WTC11 (cell line): ENCODE data around the gene WDR82. TPM values are rescaled to one million over a fixed set of nuclear protein-coding genes. Genes with fewer than 3 reads are reported as not detected.
"Not testable (repeated sequence)": the region's sequence is repeated elsewhere in the genome, so short reads cannot be mapped to it uniquely, and the experiment has no call there.

Source experiments
- ATAC-seq: fragments of 200-7000 bp; cut with Tn5 transposase; 2 replicates; pipeline ENCODE4 v1.10.0; 2021; ENCODE audit warnings: mild to moderate bottlenecking, moderate library complexity
- CTCF ChIA-PET: fragments of 300-600 bp; sonication (Branson Sonifier 250); formaldehyde crosslinking; loops from one replicate; lab custom pipeline; 2021; ENCODE audit warnings: antibody characterized with exemption; lab: Charles Lee
- POLR2A ChIA-PET: fragments of 350-600 bp; sonication (Branson Sonifier 250); formaldehyde crosslinking; loops from one replicate; lab custom pipeline; 2021; ENCODE audit warnings: antibody characterized with exemption; lab: Charles Lee
- DNase-seq: peaks from one replicate; pipeline ENCODE4 v3.0.0; 2021; ENCODE audit warnings: low spot score
- H3K27ac Mint-ChIP-seq: 2 replicates; pipeline ENCODE4 v1.8.0; 2021; ENCODE audit warnings: mixed read lengths
- H3K27me3 Mint-ChIP-seq: 2 replicates; pipeline ENCODE4 v1.8.0; 2021; ENCODE audit warnings: low read depth, mild to moderate bottlenecking, moderate library complexity, mixed read lengths
- H3K36me3 Mint-ChIP-seq: 2 replicates; pipeline ENCODE4 v1.8.0; 2021; ENCODE audit warnings: mixed read lengths
- H3K4me1 Mint-ChIP-seq: 2 replicates; pipeline ENCODE4 v1.8.0; 2022; ENCODE audit warnings: mixed read lengths
- H3K4me3 Mint-ChIP-seq: 2 replicates; pipeline ENCODE4 v1.8.0; 2021; ENCODE audit warnings: mild to moderate bottlenecking, moderate library complexity, mixed read lengths
- H3K9me3 Mint-ChIP-seq: 2 replicates; pipeline ENCODE4 v1.8.0; 2021; ENCODE audit warnings: mixed read lengths
- EMX1 ChIP-seq: fragments of 250-450 bp; sonication (Bioruptor Pico); IDR thresholded peaks from 2 replicates; pipeline ENCODE4 v1.8.0; 2021; ENCODE audit warnings: mild to moderate bottlenecking
- ETV6 ChIP-seq: sonication (generic); formaldehyde crosslinking; IDR thresholded peaks from 2 replicates; pipeline ENCODE4 v1.8.1; 2022; ENCODE audit warnings: mild to moderate bottlenecking, missing genetic modification reagents
- HMGA2 ChIP-seq: fragments of 250-450 bp; sonication (Bioruptor Pico); IDR thresholded peaks from 2 replicates; pipeline ENCODE4 v1.4.0; 2021; ENCODE audit warnings: mild to moderate bottlenecking, moderate library complexity
- NFE2L1 ChIP-seq: sonication (generic); formaldehyde crosslinking; IDR thresholded peaks from 2 replicates; pipeline ENCODE4 v1.8.1; 2023; ENCODE audit warnings: missing genetic modification reagents
- NR1H2 ChIP-seq: sonication (generic); formaldehyde crosslinking; IDR thresholded peaks from 2 replicates; pipeline ENCODE4 v1.9.0; 2021; ENCODE audit warnings: mild to moderate bottlenecking, moderate library complexity, missing genetic modification reagents
- SP1 ChIP-seq: sonication (generic); formaldehyde crosslinking; conservative IDR thresholded peaks from 2 replicates; pipeline ENCODE4 v1.8.1; 2022; ENCODE audit warnings: missing genetic modification reagents
- ZNF396 ChIP-seq: fragments of 250-450 bp; sonication (Bioruptor Pico); IDR thresholded peaks from 2 replicates; pipeline ENCODE4 v1.8.0; 2021; ENCODE audit warnings: mild to moderate bottlenecking, moderate library complexity, borderline replicate concordance
- total RNA-seq: library from RNA; stranded (reverse); gene quantifications from 3 replicates; pipeline ENCODE4 v1.2.3, GENCODE V29; 2021
- TF ChIP-seq, protein P1 (sequence below): sonication (generic); formaldehyde crosslinking; IDR thresholded peaks from 2 replicates; pipeline ENCODE4 v1.8.0; 2022; ENCODE audit warnings: mild to moderate bottlenecking, missing genetic modification reagents
- TF ChIP-seq, protein P2 (sequence below): sonication (generic); formaldehyde crosslinking; IDR thresholded peaks from 2 replicates; pipeline ENCODE4 v1.8.0; 2022; ENCODE audit warnings: mild to moderate bottlenecking, missing genetic modification reagents
- TF ChIP-seq, protein P3 (sequence below): fragments of 250-450 bp; sonication (Bioruptor Pico); IDR thresholded peaks from 2 replicates; pipeline ENCODE4 v2.1.2; 2022; ENCODE audit warnings: mild to moderate bottlenecking, moderate library complexity
- TF ChIP-seq, protein P4 (sequence below): sonication (generic); formaldehyde crosslinking; IDR thresholded peaks from 2 replicates; pipeline ENCODE4 v1.8.0; 2022; ENCODE audit warnings: missing genetic modification reagents
- TF ChIP-seq, protein P5 (sequence below): sonication (generic); formaldehyde crosslinking; IDR thresholded peaks from 2 replicates; pipeline ENCODE4 v1.8.1; 2022; ENCODE audit warnings: missing genetic modification reagents, borderline replicate concordance
- TF ChIP-seq, protein P6 (sequence below): sonication (generic); formaldehyde crosslinking; IDR thresholded peaks from 2 replicates; pipeline ENCODE4 v1.8.1; 2022; ENCODE audit warnings: mild to moderate bottlenecking, moderate library complexity, missing genetic modification reagents
- TF ChIP-seq, protein P7 (sequence below): fragments of 250-450 bp; sonication (Bioruptor Pico); IDR thresholded peaks from 2 replicates; pipeline ENCODE4 v1.8.0; 2021; ENCODE audit warnings: mild to moderate bottlenecking
- TF ChIP-seq, protein P8 (sequence below): sonication (generic); formaldehyde crosslinking; IDR thresholded peaks from 2 replicates; pipeline ENCODE4 v1.8.1; 2023; ENCODE audit warnings: mild to moderate bottlenecking, missing genetic modification reagents

WDR82 gene
- total RNA-seq, 1 experiment from 2014 or later: 69.7 TPM

DNA sequence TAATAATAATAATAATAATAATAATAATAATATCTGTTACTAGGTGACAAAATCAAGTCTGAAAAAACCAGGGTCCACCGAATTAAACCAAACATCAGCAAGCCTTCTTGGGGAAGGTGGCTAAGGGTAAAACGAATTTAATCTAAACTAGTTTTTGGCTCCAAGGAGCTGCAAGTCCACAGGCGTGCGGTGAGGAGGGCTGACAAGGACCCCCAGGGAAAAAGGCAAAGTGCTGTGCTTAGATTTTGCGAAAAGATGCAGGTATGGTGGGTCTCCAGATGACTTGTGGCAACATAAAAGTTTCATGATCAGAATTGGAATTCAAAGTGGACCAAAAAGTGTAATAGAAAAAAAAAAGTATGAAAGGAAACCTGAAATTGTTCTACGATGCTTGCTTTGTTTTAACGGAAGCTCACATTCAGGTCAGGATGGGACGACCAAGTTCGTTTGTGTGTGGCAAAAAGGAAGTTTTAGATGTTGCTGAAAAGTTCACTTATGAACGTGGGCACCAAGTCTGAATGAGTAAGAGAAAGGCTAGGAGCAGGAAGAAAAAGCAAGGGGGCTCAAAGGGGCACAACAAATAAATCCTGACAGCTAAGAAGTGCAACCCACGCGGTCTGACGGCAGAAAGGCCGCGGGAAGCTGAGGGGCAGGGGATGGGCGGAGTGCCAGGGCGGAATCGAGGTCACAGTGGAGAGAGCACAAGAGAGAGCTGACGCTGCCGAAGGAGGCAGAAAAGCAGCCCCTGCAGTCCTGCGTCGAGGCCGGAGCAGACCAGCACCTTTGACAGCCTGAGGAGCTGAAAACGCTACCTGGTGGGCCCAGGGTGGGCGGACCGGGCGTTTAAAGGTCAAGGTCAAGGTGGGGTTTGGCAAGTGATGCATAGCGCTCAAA, 1.1 kb downstream of the WDR82 start:
- H3K27me3 Mint-ChIP-seq: no peaks in the 10 kb centered on the region
- CTCF ChIA-PET: interaction anchor here (0.5 to 5.0 kb wide), 16 partner anchors 10 to 295 kb away, joined by 3 to 41 read pairs (median 5); partner anchors contain the start of genes GLYCTK and PPM1M
- peaks cover 31% of the 10 kb centered on the region for H3K36me3 Mint-ChIP-seq
- ATAC-seq (peak; percentile 13), DNase-seq (peak; percentile 37)
- peaks cover 36% of the 10 kb centered on the region for H3K4me1 Mint-ChIP-seq
- POLR2A ChIA-PET: interaction anchor here (0.5 to 3.5 kb wide), 13 partner anchors 10 to 1913 kb away, joined by 3 to 26 read pairs (median 4); partner anchors contain the start of genes GLYCTK, PPM1M, TLR9 and TWF2
- peak overlapping the region; percentile 94 for H3K4me3 Mint-ChIP-seq
- no peaks in the 10 kb centered on the region for H3K9me3 Mint-ChIP-seq
- TF ChIP-seq, protein P1, sequence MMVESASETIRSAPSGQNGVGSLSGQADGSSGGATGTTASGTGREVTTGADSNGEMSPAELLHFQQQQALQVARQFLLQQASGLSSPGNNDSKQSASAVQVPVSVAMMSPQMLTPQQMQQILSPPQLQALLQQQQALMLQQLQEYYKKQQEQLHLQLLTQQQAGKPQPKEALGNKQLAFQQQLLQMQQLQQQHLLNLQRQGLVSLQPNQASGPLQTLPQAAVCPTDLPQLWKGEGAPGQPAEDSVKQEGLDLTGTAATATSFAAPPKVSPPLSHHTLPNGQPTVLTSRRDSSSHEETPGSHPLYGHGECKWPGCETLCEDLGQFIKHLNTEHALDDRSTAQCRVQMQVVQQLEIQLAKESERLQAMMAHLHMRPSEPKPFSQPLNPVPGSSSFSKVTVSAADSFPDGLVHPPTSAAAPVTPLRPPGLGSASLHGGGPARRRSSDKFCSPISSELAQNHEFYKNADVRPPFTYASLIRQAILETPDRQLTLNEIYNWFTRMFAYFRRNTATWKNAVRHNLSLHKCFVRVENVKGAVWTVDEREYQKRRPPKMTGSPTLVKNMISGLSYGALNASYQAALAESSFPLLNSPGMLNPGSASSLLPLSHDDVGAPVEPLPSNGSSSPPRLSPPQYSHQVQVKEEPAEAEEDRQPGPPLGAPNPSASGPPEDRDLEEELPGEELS (CRISPR knock-in tag): no peak
- TF ChIP-seq, protein P2, sequence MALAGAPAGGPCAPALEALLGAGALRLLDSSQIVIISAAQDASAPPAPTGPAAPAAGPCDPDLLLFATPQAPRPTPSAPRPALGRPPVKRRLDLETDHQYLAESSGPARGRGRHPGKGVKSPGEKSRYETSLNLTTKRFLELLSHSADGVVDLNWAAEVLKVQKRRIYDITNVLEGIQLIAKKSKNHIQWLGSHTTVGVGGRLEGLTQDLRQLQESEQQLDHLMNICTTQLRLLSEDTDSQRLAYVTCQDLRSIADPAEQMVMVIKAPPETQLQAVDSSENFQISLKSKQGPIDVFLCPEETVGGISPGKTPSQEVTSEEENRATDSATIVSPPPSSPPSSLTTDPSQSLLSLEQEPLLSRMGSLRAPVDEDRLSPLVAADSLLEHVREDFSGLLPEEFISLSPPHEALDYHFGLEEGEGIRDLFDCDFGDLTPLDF (CRISPR knock-in tag): no peak
- TF ChIP-seq, protein P3, sequence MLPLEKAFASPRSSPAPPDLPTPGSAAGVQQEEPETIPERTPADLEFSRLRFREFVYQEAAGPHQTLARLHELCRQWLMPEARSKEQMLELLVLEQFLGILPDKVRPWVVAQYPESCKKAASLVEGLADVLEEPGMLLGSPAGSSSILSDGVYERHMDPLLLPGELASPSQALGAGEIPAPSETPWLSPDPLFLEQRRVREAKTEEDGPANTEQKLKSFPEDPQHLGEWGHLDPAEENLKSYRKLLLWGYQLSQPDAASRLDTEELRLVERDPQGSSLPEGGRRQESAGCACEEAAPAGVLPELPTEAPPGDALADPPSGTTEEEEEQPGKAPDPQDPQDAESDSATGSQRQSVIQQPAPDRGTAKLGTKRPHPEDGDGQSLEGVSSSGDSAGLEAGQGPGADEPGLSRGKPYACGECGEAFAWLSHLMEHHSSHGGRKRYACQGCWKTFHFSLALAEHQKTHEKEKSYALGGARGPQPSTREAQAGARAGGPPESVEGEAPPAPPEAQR: no peak
- no peak for TF ChIP-seq SP1 (CRISPR knock-in tag)
- TF ChIP-seq, protein P4, sequence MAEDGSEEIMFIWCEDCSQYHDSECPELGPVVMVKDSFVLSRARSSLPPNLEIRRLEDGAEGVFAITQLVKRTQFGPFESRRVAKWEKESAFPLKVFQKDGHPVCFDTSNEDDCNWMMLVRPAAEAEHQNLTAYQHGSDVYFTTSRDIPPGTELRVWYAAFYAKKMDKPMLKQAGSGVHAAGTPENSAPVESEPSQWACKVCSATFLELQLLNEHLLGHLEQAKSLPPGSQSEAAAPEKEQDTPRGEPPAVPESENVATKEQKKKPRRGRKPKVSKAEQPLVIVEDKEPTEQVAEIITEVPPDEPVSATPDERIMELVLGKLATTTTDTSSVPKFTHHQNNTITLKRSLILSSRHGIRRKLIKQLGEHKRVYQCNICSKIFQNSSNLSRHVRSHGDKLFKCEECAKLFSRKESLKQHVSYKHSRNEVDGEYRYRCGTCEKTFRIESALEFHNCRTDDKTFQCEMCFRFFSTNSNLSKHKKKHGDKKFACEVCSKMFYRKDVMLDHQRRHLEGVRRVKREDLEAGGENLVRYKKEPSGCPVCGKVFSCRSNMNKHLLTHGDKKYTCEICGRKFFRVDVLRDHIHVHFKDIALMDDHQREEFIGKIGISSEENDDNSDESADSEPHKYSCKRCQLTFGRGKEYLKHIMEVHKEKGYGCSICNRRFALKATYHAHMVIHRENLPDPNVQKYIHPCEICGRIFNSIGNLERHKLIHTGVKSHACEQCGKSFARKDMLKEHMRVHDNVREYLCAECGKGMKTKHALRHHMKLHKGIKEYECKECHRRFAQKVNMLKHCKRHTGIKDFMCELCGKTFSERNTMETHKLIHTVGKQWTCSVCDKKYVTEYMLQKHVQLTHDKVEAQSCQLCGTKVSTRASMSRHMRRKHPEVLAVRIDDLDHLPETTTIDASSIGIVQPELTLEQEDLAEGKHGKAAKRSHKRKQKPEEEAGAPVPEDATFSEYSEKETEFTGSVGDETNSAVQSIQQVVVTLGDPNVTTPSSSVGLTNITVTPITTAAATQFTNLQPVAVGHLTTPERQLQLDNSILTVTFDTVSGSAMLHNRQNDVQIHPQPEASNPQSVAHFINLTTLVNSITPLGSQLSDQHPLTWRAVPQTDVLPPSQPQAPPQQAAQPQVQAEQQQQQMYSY (CRISPR knock-in tag): no peak
- TF ChIP-seq NFE2L1 (CRISPR knock-in tag): no peak
- TF ChIP-seq, protein P5, sequence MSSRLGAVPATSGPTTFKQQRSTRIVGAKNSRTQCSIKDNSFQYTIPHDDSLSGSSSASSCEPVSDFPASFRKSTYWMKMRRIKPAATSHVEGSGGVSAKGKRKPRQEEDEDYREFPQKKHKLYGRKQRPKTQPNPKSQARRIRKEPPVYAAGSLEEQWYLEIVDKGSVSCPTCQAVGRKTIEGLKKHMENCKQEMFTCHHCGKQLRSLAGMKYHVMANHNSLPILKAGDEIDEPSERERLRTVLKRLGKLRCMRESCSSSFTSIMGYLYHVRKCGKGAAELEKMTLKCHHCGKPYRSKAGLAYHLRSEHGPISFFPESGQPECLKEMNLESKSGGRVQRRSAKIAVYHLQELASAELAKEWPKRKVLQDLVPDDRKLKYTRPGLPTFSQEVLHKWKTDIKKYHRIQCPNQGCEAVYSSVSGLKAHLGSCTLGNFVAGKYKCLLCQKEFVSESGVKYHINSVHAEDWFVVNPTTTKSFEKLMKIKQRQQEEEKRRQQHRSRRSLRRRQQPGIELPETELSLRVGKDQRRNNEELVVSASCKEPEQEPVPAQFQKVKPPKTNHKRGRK (CRISPR knock-in tag): no peak
- TF ChIP-seq ETV6 (CRISPR knock-in tag): 0 out of 2 replicates have a peak, but pooled peaks have one; percentile 24
- TF ChIP-seq, protein P6, sequence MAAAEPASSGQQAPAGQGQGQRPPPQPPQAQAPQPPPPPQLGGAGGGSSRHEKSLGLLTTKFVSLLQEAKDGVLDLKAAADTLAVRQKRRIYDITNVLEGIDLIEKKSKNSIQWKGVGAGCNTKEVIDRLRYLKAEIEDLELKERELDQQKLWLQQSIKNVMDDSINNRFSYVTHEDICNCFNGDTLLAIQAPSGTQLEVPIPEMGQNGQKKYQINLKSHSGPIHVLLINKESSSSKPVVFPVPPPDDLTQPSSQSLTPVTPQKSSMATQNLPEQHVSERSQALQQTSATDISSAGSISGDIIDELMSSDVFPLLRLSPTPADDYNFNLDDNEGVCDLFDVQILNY (CRISPR knock-in tag): no peak
- no peak for TF ChIP-seq NR1H2 (CRISPR knock-in tag)
- no peak for TF ChIP-seq EMX1 (CRISPR knock-in tag)
- TF ChIP-seq ZNF396: no peak
- TF ChIP-seq, protein P7, sequence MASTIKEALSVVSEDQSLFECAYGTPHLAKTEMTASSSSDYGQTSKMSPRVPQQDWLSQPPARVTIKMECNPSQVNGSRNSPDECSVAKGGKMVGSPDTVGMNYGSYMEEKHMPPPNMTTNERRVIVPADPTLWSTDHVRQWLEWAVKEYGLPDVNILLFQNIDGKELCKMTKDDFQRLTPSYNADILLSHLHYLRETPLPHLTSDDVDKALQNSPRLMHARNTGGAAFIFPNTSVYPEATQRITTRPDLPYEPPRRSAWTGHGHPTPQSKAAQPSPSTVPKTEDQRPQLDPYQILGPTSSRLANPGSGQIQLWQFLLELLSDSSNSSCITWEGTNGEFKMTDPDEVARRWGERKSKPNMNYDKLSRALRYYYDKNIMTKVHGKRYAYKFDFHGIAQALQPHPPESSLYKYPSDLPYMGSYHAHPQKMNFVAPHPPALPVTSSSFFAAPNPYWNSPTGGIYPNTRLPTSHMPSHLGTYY (CRISPR knock-in tag): no peak
- TF ChIP-seq, protein P8, sequence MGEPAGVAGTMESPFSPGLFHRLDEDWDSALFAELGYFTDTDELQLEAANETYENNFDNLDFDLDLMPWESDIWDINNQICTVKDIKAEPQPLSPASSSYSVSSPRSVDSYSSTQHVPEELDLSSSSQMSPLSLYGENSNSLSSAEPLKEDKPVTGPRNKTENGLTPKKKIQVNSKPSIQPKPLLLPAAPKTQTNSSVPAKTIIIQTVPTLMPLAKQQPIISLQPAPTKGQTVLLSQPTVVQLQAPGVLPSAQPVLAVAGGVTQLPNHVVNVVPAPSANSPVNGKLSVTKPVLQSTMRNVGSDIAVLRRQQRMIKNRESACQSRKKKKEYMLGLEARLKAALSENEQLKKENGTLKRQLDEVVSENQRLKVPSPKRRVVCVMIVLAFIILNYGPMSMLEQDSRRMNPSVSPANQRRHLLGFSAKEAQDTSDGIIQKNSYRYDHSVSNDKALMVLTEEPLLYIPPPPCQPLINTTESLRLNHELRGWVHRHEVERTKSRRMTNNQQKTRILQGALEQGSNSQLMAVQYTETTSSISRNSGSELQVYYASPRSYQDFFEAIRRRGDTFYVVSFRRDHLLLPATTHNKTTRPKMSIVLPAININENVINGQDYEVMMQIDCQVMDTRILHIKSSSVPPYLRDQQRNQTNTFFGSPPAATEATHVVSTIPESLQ (CRISPR knock-in tag): no peak
- TF ChIP-seq HMGA2: peak; percentile 57
- peak overlapping the region; percentile 94 for H3K27ac Mint-ChIP-seq

DNA sequence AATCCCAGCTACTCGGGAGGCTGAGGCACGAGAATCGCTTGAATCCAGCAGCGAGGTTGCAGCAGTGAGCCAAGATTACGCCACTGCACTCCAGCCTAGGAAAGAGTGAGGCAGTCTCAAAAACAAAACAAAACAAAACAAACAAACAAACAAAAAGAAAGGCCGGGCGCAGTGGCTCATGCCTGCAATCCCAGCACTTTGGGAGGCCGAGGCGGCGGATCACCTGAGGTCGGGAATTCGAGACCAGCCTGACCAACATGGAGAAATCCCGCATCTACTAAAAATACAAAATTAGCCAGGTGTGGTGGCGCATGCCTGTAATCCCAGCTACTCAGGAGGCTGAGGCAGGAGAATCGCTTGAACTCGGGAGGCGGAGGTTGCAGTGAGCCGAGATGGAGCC, 3.7 kb downstream of the WDR82 start:
- Mint-ChIP-seq H3K4me1 (peaks cover 36% of the 10 kb centered on the region), H3K36me3 (peaks cover 45% of the 10 kb centered on the region), H3K4me3 (peak overlapping the region; percentile 36; the same call in 1 of the 2 replicates)
- CTCF ChIA-PET, H3K27me3 Mint-ChIP-seq, ATAC-seq, H3K27ac Mint-ChIP-seq, DNase-seq, H3K9me3 Mint-ChIP-seq, POLR2A ChIA-PET: not testable (repeated sequence)
